ENCODE measurements around the gene CNP.
"Not testable (repeated sequence)": the region's sequence is repeated elsewhere in the genome, so short reads cannot be mapped to it uniquely, and the experiment has no call there.

The CNP gene

DNA sequence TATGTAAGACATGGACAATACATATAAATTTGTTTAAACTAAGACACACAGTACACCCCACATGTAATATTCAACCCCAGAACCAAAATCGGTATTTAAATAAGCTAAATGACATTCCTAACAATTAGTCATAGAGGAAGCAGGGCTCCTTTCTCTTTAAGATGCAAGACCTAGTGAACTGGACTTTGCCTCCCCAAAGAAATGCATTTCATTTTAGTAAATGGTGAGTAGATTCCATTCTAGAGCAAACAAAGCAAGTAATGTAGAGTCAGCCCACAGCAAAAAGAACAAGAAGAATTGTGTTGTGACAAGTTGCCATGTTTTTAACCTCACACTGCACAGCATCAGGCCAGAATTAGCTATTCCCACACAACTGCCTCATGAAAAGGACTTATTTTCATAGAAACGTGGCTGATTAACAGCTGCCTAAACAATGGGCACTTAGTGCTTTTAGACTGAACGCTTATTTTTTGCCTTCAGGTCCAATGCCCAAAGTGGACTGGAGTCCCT, 36.3 kb downstream of the CNP start:
- no peak for DNase-seq (ENCODE audit: low read depth in 3 of 3)

GRCh38 chr17:42005166-42005565, 38.6 kb downstream of the CNP start:
- no peak for DNase-seq (ENCODE audit: low read depth in 3 of 3)

- DNase-seq (ENCODE audit: low read depth in 3 of 3), result no peak
Measured at GRCh38 chr17:42009170-42009569, 42.6 kb downstream of the CNP start.

DNA sequence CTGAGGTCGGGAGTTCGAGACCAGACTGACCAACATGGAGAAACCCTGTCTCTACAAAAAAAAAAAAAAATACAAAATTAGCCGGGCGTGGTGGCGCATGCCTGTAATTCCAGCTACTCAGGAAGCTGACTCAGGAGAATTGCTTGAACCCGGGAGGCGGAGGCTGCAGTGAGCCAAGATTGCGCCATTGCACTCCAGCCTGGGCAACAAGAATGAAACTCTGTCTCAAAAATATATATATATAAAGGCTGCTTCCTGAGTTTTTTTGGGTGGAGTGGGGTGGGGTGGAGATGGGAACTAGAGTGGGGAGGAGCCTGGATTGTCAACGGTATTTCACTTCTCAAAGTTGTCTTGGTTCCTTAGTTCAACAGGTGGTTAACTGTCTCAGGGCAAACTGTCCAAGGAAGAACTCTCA, 43.7 kb downstream of the CNP start:
- not testable (repeated sequence) for DNase-seq (ENCODE audit: low read depth in 3 of 3)

- DNase-seq (ENCODE audit: low read depth in 3 of 3), result no peak
Measured at GRCh38 chr17:42010898-42011516, 44.4 kb downstream of the CNP start.

DNA sequence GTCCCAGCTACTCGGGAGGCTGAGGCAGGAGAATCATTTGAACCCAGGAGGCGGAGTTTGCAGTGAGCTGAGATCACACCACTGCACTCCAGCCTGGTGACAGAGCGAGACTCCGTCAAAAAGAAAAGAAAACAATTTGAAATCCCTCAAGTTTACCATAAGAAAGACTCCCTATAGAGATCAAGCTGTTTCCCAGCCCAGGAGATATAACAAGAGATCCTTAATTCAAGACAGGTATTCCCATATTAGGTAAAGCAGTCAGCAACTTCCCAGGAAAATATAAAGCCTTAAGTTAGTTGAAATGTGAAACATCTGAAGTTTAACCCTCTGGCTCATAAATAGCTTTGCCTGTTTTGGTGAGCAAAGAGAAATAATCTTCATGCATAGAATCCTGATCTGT, 45.8 kb downstream of the CNP start:
- DNase-seq (ENCODE audit: low read depth in 3 of 3), result not testable (repeated sequence)

- DNase-seq (ENCODE audit: low read depth in 3 of 3), result not testable (repeated sequence)
Measured at GRCh38 chr17:42013740-42014139, 47.1 kb downstream of the CNP start.

DNA sequence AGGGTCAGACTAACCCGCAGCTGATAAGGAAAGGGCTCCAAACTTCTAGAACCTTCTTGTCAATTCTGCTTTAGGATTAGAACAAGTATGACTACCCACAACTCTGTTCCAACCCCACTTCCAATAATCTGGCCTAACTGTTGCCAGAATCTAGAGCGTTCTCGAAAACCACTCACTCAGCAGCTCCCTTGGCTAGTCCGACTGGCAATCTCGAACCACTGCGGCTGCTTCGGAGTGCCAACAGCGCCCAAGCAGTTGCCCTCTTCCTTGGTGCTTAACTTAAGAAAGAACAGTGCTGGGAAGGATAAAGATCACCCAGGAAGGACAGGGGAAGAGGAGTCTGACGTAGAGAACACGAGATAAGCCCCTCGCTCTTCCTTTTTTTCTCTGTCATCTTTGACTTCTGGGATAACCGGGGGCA, 49.8 kb downstream of the CNP start:
- DNase-seq (ENCODE audit: low read depth in 3 of 3), result no peak

DNA sequence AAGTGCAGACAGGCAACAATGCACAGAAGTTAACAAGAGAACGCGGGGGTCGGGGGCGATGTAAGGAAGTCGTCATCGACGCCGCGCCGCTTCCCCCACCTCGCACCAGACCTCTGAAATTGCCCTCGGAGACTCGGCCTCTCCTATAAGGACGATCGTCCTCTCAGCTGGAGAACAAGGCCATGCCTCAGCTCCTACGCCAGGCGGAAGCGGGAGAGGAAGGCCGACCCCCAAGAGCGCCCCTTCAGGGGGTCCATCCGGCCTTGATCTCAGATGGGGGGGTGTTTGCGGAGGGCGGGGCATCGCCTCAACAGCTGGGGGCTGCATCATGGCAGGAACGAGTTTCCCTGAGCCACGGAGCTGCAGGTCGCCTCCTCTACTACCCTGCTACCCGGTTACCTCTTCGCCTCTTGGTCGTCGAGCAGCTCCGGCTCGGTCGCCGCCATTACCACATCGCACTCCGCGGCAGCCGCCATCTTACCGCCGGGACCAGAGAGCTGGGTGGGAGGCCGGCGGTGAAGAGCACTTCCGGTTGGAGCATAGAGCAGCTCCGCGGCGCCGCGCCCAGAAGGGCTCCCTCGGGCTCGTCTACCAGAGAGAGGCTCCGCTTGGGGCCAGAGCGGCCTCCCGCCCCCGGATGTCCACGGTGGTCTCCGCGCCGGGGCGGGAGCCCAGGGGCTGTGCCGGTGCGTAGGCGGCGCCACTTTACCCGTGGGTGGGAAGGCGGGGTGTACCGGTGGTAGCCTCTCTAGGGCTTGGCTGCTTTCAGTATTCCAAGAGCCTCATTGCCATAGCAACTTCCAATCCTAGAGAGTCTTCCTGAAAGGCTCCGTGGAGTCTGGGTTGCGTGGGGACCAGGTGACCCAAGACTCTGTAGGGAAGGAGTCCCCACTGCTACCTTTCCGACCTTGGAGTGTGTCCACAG, 50.6 kb downstream of the CNP start, which contains the start of gene DNAJC7:
Gene DNAJC7, minus strand, starts transcription at position 499 of the 925 bp plus-strand sequence. Its CDS starts 23 bp downstream, at position 476.
- peak; percentile 82 to 84 (median 82) for DNase-seq (ENCODE audit: low read depth in 3 of 3)

GRCh38 chr17:42017866-42018200, 51.2 kb downstream of the CNP start:
- DNase-seq (ENCODE audit: low read depth in 3 of 3), result peak in 1 of 3 donors; percentile 27

DNA sequence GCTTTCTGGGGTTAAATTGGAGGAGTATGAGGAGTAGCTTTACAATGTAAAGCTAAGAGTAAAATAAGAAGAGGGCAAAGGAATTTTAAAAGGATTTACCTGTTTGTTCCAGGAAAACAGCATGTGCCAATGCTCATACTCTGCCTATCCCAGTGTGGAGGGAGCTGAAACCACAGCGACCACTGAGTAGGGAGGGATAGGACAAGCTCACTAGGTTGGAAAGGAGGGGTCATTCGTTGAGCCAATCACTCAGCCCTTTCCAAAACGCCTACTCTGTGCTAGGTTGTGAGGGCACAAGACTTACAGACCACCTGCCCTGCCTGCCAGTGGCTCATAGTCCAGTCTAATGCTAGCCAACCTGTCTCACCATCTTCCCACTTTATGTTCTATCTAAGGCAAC, 51.7 kb downstream of the CNP start:
- no peak for DNase-seq (ENCODE audit: low read depth in 3 of 3)

GRCh38 chr17:42018988-42019387, 52.4 kb downstream of the CNP start:
- no peak for DNase-seq (ENCODE audit: low read depth in 3 of 3)

DNA sequence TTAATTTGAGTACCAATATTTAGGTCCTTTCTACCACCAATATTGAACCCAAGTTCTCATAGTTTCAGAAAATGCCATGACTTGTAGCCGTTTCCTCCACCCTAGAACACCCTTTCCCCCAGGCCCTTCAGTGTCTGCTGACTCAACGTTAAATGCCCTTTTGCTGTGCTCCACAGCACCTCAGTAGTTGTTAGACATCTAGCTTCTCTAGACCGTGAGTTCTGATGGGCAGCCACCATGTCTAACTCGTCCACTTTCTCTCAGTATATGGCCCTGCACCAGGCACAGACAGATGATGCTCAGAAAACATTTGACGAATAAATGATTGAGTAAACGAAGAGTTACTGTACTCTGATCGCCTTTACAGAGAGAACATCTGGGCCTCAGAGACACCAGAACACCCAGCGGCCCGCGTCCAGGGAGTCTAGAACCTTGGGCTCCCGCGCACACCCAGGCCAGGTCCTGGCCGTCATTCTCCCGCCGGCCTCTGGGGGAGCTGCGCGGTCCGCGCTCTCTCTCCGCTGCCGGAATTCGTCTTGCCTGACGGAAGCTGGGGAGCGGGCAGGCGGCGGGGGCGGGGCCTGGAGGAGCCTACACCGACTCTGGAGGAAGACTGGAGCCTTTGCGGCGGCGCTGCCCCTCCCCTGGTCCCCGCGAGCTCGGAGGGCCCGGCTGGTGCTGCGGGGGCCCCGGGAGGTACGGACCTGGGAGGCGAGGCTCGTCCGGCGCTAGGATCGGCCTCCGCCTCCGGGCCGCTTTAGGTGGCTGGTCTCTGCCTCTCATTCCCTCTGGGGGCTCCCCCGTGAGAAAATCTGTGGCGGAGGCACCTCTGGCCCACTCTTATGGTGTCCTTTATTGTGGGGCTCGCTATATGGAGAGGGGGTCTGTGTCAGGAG, 53.2 kb downstream of the CNP start, which contains the start of gene NKIRAS2:
Gene NKIRAS2, plus strand, starts transcription at position 582 of the 896 bp plus-strand sequence. CDS start 1,488 bp downstream, outside the sequence.
- DNase-seq (ENCODE audit: low read depth in 3 of 3), result peak; percentile 87 to 94 (median 91)

DNA sequence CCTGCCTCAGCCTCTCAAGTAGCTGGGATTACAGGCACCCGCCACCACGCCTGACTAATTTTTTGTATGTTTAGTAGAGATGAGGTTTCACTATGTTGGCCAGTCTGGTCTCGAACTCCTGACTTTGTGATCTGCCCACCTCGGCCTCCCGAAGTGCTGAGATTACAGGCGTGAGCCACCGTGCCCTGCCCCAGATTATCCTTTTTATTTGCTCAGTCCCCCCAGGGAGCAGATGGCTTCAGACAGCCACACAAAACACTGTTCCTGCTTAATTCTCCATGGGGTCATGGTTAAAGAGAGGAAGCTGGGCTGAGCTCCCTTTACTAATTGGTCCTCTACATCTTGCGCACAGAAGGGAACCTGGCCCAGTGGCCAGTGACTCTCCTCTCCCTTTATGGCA, 54.2 kb downstream of the CNP start:
- not testable (repeated sequence) for DNase-seq (ENCODE audit: low read depth in 3 of 3)

DNA sequence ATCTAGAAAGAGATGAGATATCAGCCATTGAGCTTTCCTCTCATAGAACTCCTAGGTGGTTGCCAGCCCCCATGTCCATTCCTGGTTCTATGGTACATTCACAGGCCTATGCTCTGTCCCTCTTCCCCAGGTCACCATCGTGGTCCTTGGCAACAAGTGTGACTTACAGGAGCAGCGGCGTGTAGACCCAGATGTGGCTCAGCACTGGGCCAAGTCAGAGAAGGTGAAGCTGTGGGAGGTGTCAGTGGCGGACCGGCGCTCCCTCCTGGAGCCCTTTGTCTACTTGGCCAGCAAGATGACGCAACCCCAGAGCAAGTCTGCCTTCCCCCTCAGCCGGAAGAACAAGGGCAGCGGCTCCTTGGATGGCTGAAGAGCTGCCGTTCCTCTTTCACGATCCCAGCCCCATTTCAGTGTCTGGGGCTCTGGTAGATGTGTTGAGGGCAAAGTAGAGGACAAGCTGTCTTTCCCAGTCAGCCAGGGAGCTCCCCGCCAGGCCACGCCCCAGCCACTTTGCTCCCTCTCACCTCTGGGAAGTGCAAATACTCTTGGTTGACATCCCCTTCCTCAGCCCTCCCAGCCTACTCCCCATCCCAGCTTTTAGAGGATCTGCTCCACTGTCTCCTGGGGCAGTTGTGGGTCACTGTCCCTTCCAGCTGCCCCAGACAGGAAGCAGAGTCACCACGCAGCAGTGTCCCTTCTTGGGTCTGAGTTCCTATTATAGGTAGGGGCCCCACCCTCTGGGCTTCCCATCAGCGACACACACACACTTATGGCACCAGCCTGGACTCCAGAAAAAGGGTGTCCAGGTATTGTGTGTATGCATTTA, 57.1 kb downstream of the CNP start:
- no peak for DNase-seq (ENCODE audit: low read depth in 3 of 3)

DNA sequence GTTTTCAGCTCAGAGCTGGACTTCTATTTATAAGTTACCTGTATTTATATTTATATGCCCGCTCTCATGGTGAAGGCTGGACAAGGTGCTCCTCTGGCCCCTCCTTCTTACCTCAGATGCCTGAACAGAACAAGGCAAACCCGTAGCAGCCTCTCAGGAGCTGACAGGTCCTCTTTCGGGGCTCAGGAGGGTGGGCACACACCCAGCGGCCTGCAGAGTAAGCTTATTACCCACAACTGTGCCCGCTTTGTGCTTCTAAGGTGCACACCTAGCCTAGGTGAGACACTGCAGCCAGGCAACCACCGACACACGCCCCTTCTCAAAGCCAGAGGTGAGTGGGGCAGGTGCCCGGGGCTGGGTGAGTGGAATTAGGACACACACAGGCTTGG, 58.6 kb downstream of the CNP start:
- no peak for DNase-seq (ENCODE audit: low read depth in 3 of 3)

DNA sequence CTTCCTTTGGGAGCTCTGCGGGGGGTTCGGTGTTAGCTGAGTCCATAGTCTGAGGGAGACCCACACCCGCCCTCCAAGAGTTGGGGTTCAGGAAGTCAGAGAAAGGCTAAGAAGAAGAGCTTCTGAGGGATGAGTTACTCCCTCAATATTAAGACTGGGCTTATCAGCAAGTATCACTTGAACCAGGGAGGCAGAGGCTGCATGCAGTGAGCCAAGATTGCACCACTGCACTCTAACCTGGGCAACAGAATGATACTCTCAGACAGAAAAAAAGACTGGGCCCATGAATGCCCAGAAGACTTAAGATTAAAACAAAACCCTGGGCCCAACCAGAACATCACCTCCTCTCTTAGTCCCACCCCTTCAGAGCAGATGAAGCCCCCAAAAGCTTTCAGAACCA, 59.3 kb downstream of the CNP start:
- DNase-seq (ENCODE audit: low read depth in 3 of 3), result no peak

- DNase-seq (ENCODE audit: low read depth in 3 of 3), result no peak
Measured at GRCh38 chr17:42026857-42027589, 60.4 kb downstream of the CNP start.

Data from stimulated activated CD4-positive, alpha-beta T cell treated with anti-CD3 and anti-CD28 coated beads, TNF-alpha, amount 100 ng/mL, for 48 hours (primary cell).